Epithelial cell of proximal tubule (primary cell): ENCODE data around the gene C1orf74. TPM values are rescaled to one million over a fixed set of nuclear protein-coding genes. Genes with fewer than 3 reads are reported as not detected.
A peak's percentile ranks its signal among the peaks of the same experiment; 100 is the strongest.

Source experiments
- DNase-seq: peaks from one replicate; pipeline ENCODE4 v3.0.0-alpha.2; 2011; ENCODE audit warnings: low read depth
- H3K4me3 ChIP-seq: 2 replicates; pipeline ENCODE4 v1.5.1; 2011; ENCODE audit warnings: low read depth, mild to moderate bottlenecking, low read length
- CTCF ChIP-seq: conservative IDR thresholded peaks from 2 replicates; pipeline ENCODE4 v1.5.1; 2012; ENCODE audit warnings: low read depth, mild to moderate bottlenecking, low read length
- total RNA-seq: library from RNA; depleted of rRNA; stranded (reverse); fragments of >200 nt; gene quantifications from 2 replicates; pipeline ENCODE4 v1.2.3, GENCODE V29; 2015

C1orf74 gene
- total RNA-seq, 1 donor from 2014 or later: 4.4 TPM

- peak; percentile 79 for TF ChIP-seq CTCF
- DNase-seq: no peak
- H3K4me3 ChIP-seq: peak overlapping the region; percentile 1
Observed at GRCh38 chr1:209823143-209824041, 39.0 kb upstream of the C1orf74 start.

GRCh38 chr1:209822706-209823105 is 38.3 kb upstream of the C1orf74 start:
- no peak for TF ChIP-seq CTCF
- no peak for DNase-seq
- H3K4me3 ChIP-seq: peak overlapping the region; percentile 1

GRCh38 chr1:209820986-209821385 is 36.6 kb upstream of the C1orf74 start:
- TF ChIP-seq CTCF: no peak
- no peak for DNase-seq
- H3K4me3 ChIP-seq: no peak overlapping the region

- no peak overlapping the region for H3K4me3 ChIP-seq
- no peak for TF ChIP-seq CTCF
- DNase-seq: no peak
Observed at GRCh38 chr1:209819058-209819457, 34.7 kb upstream of the C1orf74 start.

- DNase-seq: no peak
- no peak for TF ChIP-seq CTCF
Observed at GRCh38 chr1:209817691-209818090, 33.3 kb upstream of the C1orf74 start.

GRCh38 chr1:209816923-209817322 is 32.6 kb upstream of the C1orf74 start:
- TF ChIP-seq CTCF: no peak

More at GRCh38 chr1:209817691-209818090, 33.3 kb upstream of the C1orf74 start:
- H3K4me3 ChIP-seq: no peak overlapping the region

GRCh38 chr1:209815931-209816341 is 31.6 kb upstream of the C1orf74 start:
- no peak overlapping the region for H3K4me3 ChIP-seq
- DNase-seq: no peak
- no peak for TF ChIP-seq CTCF

More at GRCh38 chr1:209816923-209817322, 32.6 kb upstream of the C1orf74 start:
- no peak overlapping the region for H3K4me3 ChIP-seq
- no peak for DNase-seq
